GM18519 (cell line): ENCODE data around the gene DLGAP4.

Experiments used
- ATAC-seq: cut with Tn5 transposase; IDR thresholded peaks from one replicate; pipeline ENCODE4 v1.9.1; 2021; ENCODE audit warnings: mild to moderate bottlenecking, moderate library complexity; ENCODE audit not compliant: unreplicated experiment, low FRiP score

Gene DLGAP4

GRCh38 chr20:36306553-36307411, 643 bp downstream of the DLGAP4 start:
- no peak for ATAC-seq

- ATAC-seq = no peak
Measured at GRCh38 chr20:36307412-36308325, 1.5 kb downstream of the DLGAP4 start.

GRCh38 chr20:36308353-36308752, 2.2 kb downstream of the DLGAP4 start:
- no peak for ATAC-seq

GRCh38 chr20:36308986-36309385, 2.8 kb downstream of the DLGAP4 start:
- no peak for ATAC-seq

DNA sequence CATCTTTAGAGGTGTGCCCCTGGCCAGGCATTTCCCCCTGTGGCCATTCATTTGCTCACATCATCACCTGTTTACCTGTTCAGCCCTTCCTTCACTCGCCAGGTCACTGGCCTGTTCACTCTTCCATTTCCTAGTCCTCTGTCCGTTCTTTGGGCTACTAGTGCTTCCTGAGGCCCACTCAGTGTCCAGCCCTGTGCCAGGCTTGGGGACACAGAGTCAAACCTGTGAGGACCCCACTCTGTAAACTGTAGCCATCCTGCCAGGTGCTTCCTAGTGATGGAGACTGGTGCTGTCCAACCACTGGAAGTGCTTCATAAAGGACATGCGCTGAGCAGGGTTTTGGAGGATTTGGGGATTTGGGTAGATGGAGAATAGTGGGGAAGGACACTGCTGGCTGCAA, 3.5 kb downstream of the DLGAP4 start:
- no peak for ATAC-seq

GRCh38 chr20:36310215-36310981, 4.3 kb downstream of the DLGAP4 start:
- ATAC-seq = no peak

DNA sequence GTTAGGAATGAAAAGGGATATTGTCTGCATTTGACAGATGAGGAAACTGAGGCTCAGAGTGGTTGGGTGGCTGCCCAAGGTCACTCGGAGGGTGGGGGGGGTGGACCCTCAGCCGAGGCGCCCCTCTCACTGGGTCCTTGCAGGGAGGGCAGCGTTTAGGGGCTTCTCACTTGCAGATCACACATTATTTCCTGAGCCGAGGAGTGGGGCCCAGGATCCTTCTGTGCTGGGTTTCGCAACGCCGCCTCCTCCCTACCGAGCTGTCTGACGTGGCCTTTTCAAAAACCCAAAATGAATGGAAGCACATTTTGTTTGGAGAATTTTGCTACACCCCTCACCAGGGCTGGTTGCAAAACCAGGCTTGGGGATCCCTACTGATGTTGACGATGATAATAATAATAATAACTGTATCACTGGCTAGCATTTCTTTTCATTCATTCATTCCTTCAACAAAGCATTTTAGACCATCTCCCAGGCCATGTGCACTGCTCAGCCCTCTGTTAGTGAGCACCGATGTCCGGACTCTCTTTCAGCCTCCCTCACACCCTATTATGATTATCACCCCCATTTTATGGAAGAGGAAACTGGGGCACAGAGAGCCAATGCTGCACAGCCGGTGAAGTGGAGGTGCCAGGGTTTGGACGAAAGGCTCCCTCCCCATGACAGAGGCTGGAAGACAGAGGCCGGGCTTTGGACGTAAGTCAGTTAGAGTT, 5.2 kb downstream of the DLGAP4 start:
- ATAC-seq = no peak

GRCh38 chr20:36311854-36312723, 6.0 kb downstream of the DLGAP4 start:
- ATAC-seq = no peak

- no peak for ATAC-seq
Measured at GRCh38 chr20:36312724-36313441, 6.7 kb downstream of the DLGAP4 start.

GRCh38 chr20:36313476-36313875, 7.3 kb downstream of the DLGAP4 start:
- no peak for ATAC-seq

DNA sequence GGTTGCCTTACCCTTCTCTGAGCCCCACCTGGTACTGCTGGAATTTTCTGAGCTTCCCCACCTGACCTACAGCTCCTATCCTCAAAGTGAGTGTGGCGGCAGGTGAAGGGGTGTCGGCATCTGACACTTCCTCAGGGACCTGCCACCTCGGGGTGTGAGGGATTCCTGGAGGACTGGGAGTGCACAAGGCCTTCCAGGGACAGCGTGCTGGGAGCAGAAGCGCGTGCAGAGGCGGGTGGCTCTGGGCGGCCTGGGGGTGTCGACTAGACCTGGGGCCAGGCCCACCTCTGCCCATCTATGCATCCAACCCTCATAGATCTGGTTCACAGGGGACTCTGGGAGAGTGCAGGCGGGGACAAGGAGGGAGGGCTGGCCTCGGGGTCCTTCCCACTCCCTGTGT, 7.8 kb downstream of the DLGAP4 start:
- no peak for ATAC-seq

DNA sequence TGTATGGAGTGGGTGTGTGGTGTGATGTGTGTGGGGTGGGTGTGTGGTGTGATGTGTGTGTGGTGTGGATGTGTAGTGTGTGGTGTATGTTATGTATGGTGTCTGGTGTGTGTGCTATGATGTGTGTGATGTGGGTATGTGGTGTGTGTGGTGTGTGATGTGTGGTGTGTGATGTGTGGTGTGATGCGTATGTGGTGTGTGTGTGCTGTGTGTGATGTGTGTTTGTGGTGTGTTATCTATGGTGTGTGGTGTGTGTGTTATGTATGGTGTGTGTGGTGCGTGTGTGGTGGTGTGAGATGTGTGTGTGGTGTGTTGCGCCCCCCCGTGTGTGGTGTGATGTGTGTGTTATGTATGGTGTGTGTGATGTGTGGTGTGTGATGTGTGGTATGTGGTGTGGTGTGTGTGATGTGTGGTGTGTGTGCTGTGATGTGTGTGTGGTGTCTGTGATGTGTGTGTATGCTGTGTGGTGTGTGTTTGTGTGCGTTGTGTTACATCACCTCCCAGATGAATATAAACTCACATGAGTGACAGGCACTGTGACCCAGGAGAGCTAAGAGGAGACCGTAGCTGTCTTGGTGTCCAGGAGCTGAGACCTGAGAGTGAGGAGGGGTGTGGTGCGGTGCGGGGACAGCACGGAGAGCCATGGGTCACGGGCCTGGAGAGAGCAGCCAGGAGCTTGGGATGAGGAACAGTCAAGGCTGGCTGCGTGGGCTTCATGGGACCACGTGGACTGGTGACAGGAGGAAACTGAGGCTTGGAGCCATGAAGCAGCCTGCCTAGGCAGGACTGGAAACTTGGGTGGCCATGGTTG, 8.8 kb downstream of the DLGAP4 start:
- ATAC-seq = no peak

DNA sequence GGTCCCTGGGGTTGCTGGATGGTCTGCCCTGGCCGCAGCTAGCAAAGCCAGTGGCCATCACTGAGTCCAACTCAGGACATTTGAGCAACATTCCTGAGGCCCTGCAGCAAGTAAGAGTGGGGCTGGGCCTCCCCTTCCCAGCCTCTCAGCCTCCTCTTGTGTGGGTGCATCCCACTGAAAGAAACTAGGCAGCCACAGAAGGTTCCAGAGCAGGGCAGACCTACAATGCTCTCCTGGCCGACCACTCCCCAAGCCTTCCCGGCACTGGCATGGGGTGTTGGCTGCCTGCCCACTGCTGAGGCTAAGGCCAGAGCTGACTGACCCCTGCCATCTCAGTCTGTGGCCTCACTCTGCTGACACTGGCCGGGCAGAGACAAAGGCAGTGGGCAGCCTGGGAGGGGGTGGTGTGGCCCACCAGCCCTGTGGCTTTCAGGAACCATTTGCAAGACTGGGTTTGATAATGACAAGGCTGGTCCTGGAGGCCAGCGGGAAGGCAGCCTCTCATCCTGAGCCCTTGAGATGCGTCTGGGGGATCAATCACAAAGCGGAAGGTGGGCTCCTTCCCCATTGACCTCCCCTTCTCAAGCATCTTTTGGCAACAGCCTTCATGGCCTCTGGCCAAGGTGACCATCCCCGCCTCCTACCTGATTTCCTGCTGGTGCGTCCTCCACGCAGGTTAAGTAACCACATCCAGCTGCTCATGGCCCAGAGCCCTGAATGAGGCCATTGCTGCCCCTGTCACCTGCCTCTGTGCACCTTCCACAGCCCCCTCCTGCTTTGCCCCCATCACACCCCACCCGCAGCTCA, 9.6 kb downstream of the DLGAP4 start:
- no peak for ATAC-seq

DNA sequence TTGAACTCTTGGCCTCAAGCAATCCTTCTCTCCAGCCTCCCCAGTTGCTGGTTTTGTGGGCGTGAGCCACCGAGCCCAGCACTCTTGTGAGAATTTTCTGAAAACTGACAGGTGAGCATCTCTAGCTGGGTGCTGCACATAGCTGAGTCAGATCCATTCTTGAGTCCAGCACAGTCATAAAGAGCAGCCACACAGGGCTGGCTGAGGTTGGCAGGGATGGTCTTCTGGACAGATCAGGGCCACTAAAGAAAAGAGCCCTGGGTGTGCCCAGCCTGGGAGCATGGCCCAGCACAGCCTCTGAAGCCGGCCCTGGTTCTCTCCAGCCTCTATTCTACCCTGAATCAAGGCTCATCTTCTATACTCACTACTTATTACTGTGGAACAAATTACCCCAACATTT, 11.5 kb downstream of the DLGAP4 start:
- ATAC-seq = no peak

- no peak for ATAC-seq
Measured at GRCh38 chr20:36318166-36318565, 12.0 kb downstream of the DLGAP4 start.

DNA sequence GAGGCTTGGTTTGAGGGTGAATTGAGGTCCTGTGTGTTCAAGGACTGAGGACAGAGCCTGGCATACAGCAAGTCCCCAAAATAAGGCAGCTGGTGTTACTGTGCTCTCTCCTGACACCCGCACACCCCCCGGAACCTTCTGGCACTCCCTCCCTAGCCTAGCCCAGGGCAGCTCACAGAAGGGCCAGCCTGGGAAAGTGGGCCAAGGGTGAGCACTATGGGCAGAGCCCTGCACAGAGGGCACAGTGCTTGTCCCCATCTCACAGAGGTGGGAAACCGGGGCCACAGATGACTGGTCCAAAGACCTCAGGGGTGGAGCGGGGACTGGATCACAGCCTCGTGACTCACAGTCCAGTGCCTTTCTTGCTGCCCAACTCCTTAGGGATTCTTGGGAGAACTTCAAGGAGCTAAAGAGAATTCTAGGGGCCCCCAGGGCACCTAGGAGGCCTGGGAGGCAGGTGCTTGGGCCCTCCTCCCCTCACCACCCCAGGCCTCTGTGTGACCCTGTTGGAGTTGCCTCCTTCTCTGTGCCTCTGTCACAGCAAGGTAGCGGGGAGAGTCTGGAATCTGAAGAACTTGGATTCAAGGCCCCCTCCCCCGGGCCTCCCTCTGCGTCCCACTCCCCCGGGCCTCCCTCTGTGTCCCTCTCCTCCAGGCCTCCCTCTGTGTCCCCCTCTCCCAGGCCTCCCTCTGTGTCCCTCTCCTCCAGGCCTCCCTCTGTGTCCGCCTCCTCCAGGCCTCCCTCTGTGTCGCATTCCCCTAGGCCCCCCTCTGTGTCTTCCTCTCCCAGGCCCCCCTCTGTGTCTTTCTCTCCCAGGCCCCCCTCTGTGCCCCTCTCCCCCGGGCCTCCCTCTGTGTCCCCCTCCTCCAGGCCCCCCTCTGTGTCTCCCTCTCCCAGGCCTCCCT, 13.5 kb downstream of the DLGAP4 start:
- no peak for ATAC-seq
